PFSK-1 (cell line): ENCODE data around the gene PPM1A.

ENCODE experiments used
- FOXP2 ChIP-seq: optimal IDR thresholded peaks from 2 replicates; pipeline ENCODE3; 2011; ENCODE audit warnings: borderline replicate concordance, control low read depth, inconsistent platforms; ENCODE audit not compliant: insufficient read depth; ENCODE audit errors: extremely low read length, extremely low read depth
- POLR2AphosphoS5 ChIP-seq: IDR thresholded peaks from 2 replicates; pipeline ENCODE4 v1.6.1; 2012; ENCODE audit warnings: low read depth, mild to moderate bottlenecking, control low read depth, low read length, moderate library complexity
- SIN3A ChIP-seq: IDR thresholded peaks from 2 replicates; pipeline ENCODE4 v1.6.1; 2012; ENCODE audit warnings: mild to moderate bottlenecking, low read length, moderate library complexity, borderline replicate concordance; ENCODE audit not compliant: insufficient read depth
- TF ChIP-seq, protein P1 (sequence below), 2 experiments: IDR thresholded peaks; 2 replicates each; pipeline versions ENCODE4 v1.6.1 to v1.8.0; 2011 to 2012; ENCODE audit warnings: low read depth in 2 of 2, low read length in 2 of 2, control low read depth in 1 of 2, inconsistent platforms in 1 of 2, mild to moderate bottlenecking in 1 of 2, moderate library complexity in 1 of 2; ENCODE audit not compliant: insufficient read depth in 1 of 2

- TF ChIP-seq FOXP2, result no peak
- no peak for TF ChIP-seq POLR2AphosphoS5
- no peak for TF ChIP-seq SIN3A
- TF ChIP-seq, protein P1, sequence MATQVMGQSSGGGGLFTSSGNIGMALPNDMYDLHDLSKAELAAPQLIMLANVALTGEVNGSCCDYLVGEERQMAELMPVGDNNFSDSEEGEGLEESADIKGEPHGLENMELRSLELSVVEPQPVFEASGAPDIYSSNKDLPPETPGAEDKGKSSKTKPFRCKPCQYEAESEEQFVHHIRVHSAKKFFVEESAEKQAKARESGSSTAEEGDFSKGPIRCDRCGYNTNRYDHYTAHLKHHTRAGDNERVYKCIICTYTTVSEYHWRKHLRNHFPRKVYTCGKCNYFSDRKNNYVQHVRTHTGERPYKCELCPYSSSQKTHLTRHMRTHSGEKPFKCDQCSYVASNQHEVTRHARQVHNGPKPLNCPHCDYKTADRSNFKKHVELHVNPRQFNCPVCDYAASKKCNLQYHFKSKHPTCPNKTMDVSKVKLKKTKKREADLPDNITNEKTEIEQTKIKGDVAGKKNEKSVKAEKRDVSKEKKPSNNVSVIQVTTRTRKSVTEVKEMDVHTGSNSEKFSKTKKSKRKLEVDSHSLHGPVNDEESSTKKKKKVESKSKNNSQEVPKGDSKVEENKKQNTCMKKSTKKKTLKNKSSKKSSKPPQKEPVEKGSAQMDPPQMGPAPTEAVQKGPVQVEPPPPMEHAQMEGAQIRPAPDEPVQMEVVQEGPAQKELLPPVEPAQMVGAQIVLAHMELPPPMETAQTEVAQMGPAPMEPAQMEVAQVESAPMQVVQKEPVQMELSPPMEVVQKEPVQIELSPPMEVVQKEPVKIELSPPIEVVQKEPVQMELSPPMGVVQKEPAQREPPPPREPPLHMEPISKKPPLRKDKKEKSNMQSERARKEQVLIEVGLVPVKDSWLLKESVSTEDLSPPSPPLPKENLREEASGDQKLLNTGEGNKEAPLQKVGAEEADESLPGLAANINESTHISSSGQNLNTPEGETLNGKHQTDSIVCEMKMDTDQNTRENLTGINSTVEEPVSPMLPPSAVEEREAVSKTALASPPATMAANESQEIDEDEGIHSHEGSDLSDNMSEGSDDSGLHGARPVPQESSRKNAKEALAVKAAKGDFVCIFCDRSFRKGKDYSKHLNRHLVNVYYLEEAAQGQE (IDR thresholded peaks at IDR 0.05; ENCODE audit: insufficient read depth in 1 of 2, low read depth in 2 of 2, low read length in 2 of 2), result no peak
Observed at GRCh38 chr14:60229614-60230013, 19.4 kb upstream of the PPM1A start.
